ENCODE measurements around the gene DAB2IP.
"Not testable (repeated sequence)": the region's sequence is repeated elsewhere in the genome, so short reads cannot be mapped to it uniquely, and the experiment has no call there.

The DAB2IP gene

DNA sequence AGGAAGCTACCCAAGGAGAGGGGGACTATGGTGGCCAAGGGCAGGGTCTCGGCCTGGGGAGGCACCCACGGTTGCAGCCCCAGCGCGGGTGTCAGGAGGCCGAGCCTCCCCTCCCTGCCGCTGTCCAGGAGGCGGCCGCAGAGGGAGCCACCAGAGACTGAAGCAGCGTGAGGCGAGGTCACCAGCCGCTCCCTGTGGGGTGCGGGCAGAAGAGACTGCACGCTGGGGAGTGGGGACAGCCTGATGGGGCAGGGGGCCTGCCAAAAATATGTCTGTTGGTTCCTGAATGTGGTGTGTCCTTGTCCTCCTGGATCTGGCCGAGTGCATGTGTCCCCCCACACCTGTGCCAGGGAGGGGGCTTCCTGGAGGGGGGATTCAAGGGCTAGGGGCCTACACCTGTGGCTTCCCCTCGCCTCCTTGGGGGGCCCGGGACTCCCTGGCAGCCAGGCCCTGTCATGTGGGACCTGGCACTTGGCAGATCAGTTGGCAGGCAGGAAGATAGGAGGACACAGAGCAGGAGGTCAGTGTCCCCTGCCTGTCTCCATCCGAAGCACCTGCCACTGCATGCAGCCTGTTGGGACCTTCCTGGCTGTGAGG, 131.2 kb downstream of the DAB2IP start:
- peaks cover 6% of the 10 kb centered on the region for H3K9me3 ChIP-seq (ENCODE audit: low read length)
- H3K27me3 ChIP-seq (ENCODE audit: insufficient read depth, low read length), result no peaks in the 10 kb centered on the region
- no peak overlapping the region for H3K4me3 ChIP-seq (ENCODE audit: low read length)
- H3K4me1 ChIP-seq (ENCODE audit: insufficient read depth, low read length), result peaks cover 34% of the 10 kb centered on the region
- H2AFZ ChIP-seq (ENCODE audit: low read depth, low read length), result no peak overlapping the region
- H3K36me3 ChIP-seq (ENCODE audit: insufficient read depth, low read length), result peaks cover 18% of the 10 kb centered on the region

DNA sequence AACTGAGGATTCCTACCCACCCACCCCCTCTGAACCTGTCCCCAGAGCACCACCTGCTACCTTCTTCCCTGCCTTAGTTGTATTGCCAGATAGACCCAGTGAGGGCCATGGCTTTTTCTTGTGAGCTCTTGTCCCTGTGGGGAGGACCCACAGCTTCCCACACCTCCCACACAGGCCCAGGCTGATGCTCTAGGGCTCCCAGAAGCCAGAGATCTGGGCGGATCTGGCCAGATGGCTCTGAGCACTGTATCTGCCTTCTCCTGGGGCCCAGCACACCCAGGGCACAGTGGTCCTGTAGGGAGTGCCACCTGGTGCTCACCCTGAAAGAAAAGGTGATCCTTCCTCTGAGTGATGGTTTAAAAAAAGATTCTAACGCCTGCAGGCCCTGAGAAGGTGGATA, 131.7 kb downstream of the DAB2IP start:
- no peaks in the 10 kb centered on the region for H3K27me3 ChIP-seq (ENCODE audit: insufficient read depth, low read length)

DNA sequence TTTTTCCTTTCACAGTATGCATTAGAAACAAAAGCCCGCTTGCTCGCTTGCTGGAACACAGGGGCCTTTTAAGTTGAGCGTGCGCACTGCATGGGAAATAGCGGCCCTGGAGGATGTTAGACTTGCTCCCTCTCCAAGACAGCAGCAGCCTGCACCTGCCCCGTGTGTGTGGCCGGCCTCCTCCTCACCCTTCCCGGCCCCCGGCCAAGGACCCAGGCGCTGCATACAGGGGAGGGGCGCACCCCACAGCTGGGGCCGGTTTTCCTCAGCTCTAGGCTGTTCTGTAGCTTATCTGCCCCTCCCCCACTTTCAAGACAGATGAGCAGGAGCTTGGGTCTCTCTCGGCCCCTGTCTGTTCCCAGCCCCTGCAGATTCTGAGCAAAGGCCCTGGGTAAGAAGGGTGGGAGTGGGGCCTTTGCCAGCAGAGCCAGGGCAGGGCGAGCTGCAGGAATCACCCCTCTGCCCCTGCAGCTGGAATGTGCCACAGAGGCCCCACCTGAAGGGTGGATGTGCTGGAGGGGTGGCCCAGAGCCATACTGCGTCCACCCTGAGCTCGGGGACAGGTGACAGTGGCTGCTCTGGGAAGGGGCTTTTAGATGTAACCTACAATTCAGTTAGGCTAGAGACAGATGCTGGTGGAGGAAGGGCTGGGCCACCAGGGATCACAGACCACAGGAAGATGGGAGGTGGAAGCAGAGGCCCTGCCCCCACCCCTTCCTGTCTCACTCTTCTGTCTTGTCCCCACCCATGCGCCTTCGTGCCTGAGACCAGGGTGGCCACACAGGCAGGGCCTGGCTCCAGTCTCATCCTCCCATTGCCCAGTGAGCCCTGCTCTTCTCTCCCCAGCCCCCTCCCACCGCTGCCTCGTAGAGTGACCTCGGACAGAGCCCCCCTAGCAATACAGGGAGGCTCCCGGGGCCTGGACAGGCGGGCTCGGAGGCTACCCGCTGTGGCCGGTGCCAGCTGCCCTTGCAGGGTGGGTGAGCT, 132.4 kb downstream of the DAB2IP start:
- no peak overlapping the region for H3K4me3 ChIP-seq (ENCODE audit: low read length)
- no peaks in the 10 kb centered on the region for H3K27me3 ChIP-seq (ENCODE audit: insufficient read depth, low read length)
- H3K36me3 ChIP-seq (ENCODE audit: insufficient read depth, low read length), result peaks cover 13% of the 10 kb centered on the region
- peaks cover 34% of the 10 kb centered on the region for H3K4me1 ChIP-seq (ENCODE audit: insufficient read depth, low read length)
- H2AFZ ChIP-seq (ENCODE audit: low read depth, low read length), result no peak overlapping the region
- H3K9me3 ChIP-seq (ENCODE audit: low read length), result no peaks in the 10 kb centered on the region

More for the DNA sequence above, 131.7 kb downstream of the DAB2IP start:
- H3K4me1 ChIP-seq (ENCODE audit: insufficient read depth, low read length), result peaks cover 34% of the 10 kb centered on the region
- H3K4me3 ChIP-seq (ENCODE audit: low read length), result no peak overlapping the region
- H2AFZ ChIP-seq (ENCODE audit: low read depth, low read length), result no peak overlapping the region
- H3K36me3 ChIP-seq (ENCODE audit: insufficient read depth, low read length), result peaks cover 14% of the 10 kb centered on the region
- H3K9me3 ChIP-seq (ENCODE audit: low read length), result peaks cover 3% of the 10 kb centered on the region

- Histone ChIP-seq H3K27me3 (ENCODE audit: insufficient read depth, low read length) (no peaks in the 10 kb centered on the region), H3K4me3 (ENCODE audit: low read length) (no peak overlapping the region), H3K4me1 (ENCODE audit: insufficient read depth, low read length) (peaks cover 30% of the 10 kb centered on the region), H2AFZ (ENCODE audit: low read depth, low read length) (no peak overlapping the region), H3K36me3 (ENCODE audit: insufficient read depth, low read length) (peaks cover 13% of the 10 kb centered on the region), H3K9me3 (ENCODE audit: low read length) (no peaks in the 10 kb centered on the region)
These were observed 133.4 kb downstream of the DAB2IP start for GRCh38 chr9:121784731-121785411.

GRCh38 chr9:121785673-121786542, 134.5 kb downstream of the DAB2IP start:
- peaks cover 12% of the 10 kb centered on the region for H3K36me3 ChIP-seq (ENCODE audit: insufficient read depth, low read length)
- H3K27me3 ChIP-seq (ENCODE audit: insufficient read depth, low read length), result no peaks in the 10 kb centered on the region
- no peak overlapping the region for H2AFZ ChIP-seq (ENCODE audit: low read depth, low read length)
- no peaks in the 10 kb centered on the region for H3K9me3 ChIP-seq (ENCODE audit: low read length)
- no peak overlapping the region for H3K4me3 ChIP-seq (ENCODE audit: low read length)
- peaks cover 29% of the 10 kb centered on the region for H3K4me1 ChIP-seq (ENCODE audit: insufficient read depth, low read length)

- Histone ChIP-seq H3K9me3 (ENCODE audit: low read length) (no peaks in the 10 kb centered on the region), H3K27me3 (ENCODE audit: insufficient read depth, low read length) (no peaks in the 10 kb centered on the region), H3K4me1 (ENCODE audit: insufficient read depth, low read length) (peaks cover 29% of the 10 kb centered on the region), H3K4me3 (ENCODE audit: low read length) (no peak overlapping the region), H3K36me3 (ENCODE audit: insufficient read depth, low read length) (peaks cover 7% of the 10 kb centered on the region), H2AFZ (ENCODE audit: low read depth, low read length) (no peak overlapping the region)
These were observed 135.1 kb downstream of the DAB2IP start for GRCh38 chr9:121786543-121786948.

- no peak overlapping the region for H2AFZ ChIP-seq (ENCODE audit: low read depth, low read length)
- no peaks in the 10 kb centered on the region for H3K9me3 ChIP-seq (ENCODE audit: low read length)
These were observed 135.6 kb downstream of the DAB2IP start for GRCh38 chr9:121786998-121787422.

GRCh38 chr9:121788686-121789366, 137.4 kb downstream of the DAB2IP start:
- no peaks in the 10 kb centered on the region for H3K36me3 ChIP-seq (ENCODE audit: insufficient read depth, low read length)

More at GRCh38 chr9:121786998-121787422, 135.6 kb downstream of the DAB2IP start:
- Histone ChIP-seq H3K4me1 (ENCODE audit: insufficient read depth, low read length) (peaks cover 29% of the 10 kb centered on the region), H3K27me3 (ENCODE audit: insufficient read depth, low read length) (no peaks in the 10 kb centered on the region), H3K36me3 (ENCODE audit: insufficient read depth, low read length) (peaks cover 2% of the 10 kb centered on the region), H3K4me3 (ENCODE audit: low read length) (no peak overlapping the region)

GRCh38 chr9:121790841-121791240, 139.4 kb downstream of the DAB2IP start:
- Histone ChIP-seq H3K9me3 (ENCODE audit: low read length) (no peaks in the 10 kb centered on the region), H3K27me3 (ENCODE audit: insufficient read depth, low read length) (no peaks in the 10 kb centered on the region), H3K4me3 (ENCODE audit: low read length) (no peak overlapping the region), H3K4me1 (ENCODE audit: insufficient read depth, low read length) (no peaks in the 10 kb centered on the region), H3K36me3 (ENCODE audit: insufficient read depth, low read length) (no peaks in the 10 kb centered on the region), H2AFZ (ENCODE audit: low read depth, low read length) (no peak overlapping the region)

More at GRCh38 chr9:121788686-121789366, 137.4 kb downstream of the DAB2IP start:
- H3K4me3 ChIP-seq (ENCODE audit: low read length), result no peak overlapping the region
- no peaks in the 10 kb centered on the region for H3K9me3 ChIP-seq (ENCODE audit: low read length)
- peaks cover 18% of the 10 kb centered on the region for H3K4me1 ChIP-seq (ENCODE audit: insufficient read depth, low read length)
- H2AFZ ChIP-seq (ENCODE audit: low read depth, low read length), result no peak overlapping the region
- H3K27me3 ChIP-seq (ENCODE audit: insufficient read depth, low read length), result no peaks in the 10 kb centered on the region

DNA sequence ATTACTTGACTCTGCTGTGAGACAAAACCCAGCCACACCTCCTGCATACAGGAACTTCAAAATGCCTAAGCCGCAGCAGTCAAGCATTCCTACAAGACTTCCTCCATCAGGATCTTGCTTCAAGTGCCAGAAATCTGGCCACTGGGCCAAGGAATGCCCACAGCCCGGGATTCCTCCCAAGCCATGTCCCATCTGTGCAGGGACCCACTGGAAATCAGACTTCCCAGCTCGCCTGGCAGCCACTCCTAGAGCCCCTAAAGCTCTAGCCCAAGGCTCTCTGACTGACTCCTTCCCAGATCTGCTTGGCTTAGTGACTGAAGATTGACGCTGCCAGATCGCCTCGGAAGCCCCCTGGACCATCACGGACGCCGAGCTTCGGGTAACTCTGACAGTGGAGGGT, 141.0 kb downstream of the DAB2IP start:
- not testable (repeated sequence) for H3K27me3 ChIP-seq (ENCODE audit: insufficient read depth, low read length); H3K4me1 ChIP-seq (ENCODE audit: insufficient read depth, low read length); H3K9me3 ChIP-seq (ENCODE audit: low read length)

DNA sequence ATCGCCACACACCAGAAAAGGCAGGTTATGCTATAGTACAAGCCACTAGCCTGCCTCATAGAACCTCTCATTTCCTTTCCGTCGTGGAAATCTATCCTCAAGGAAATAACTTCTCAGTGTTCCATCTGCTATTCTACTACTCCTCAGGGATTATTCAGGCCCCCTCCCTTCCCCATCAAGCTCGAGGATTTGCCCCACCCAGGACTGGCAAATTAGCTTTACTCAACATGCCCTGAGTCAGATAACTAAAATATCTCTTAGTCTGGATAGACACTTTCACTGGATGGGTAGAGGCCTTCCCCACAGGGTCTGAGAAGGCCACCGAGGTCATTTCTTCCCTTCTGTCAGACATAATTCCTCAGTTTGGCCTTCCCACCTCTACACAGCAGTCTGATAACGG, 142.9 kb downstream of the DAB2IP start:
- not testable (repeated sequence) for H3K4me3 ChIP-seq (ENCODE audit: low read length); H3K27me3 ChIP-seq (ENCODE audit: insufficient read depth, low read length); H3K36me3 ChIP-seq (ENCODE audit: insufficient read depth, low read length); H3K4me1 ChIP-seq (ENCODE audit: insufficient read depth, low read length); H3K9me3 ChIP-seq (ENCODE audit: low read length); H2AFZ ChIP-seq (ENCODE audit: low read depth, low read length)

More for the DNA sequence above, 141.0 kb downstream of the DAB2IP start:
- H2AFZ ChIP-seq (ENCODE audit: low read depth, low read length); H3K4me3 ChIP-seq (ENCODE audit: low read length); H3K36me3 ChIP-seq (ENCODE audit: insufficient read depth, low read length): not testable (repeated sequence)

- no peaks in the 10 kb centered on the region for H3K36me3 ChIP-seq (ENCODE audit: insufficient read depth, low read length)
- H3K4me3 ChIP-seq (ENCODE audit: low read length), result no peak overlapping the region
- H3K9me3 ChIP-seq (ENCODE audit: low read length), result no peaks in the 10 kb centered on the region
- H3K4me1 ChIP-seq (ENCODE audit: insufficient read depth, low read length), result no peaks in the 10 kb centered on the region
- H3K27me3 ChIP-seq (ENCODE audit: insufficient read depth, low read length), result peaks cover 5% of the 10 kb centered on the region
- H2AFZ ChIP-seq (ENCODE audit: low read depth, low read length), result no peak overlapping the region
These were observed 145.6 kb downstream of the DAB2IP start for GRCh38 chr9:121797081-121797480.

Measured in neuron (in vitro differentiated cells).